Tibial artery (tissue), 4 donors: ENCODE results near the gene ISYNA1.

ENCODE experiments used
- DNase-seq, 2 donors: peaks; one replicate each; pipeline ENCODE4 v3.0.0-alpha.2; 2019
- H3K27ac ChIP-seq, 2 donors: fragments of 200-600 bp; sonication (generic) in 1 of 2; 1 replicate in 1 of 2; 2 replicates in 1 of 2; pipeline ENCODE4 v1.5.1; 2018 to 2019; ENCODE audit warnings: mild to moderate bottlenecking in 1 of 2
- H3K27me3 ChIP-seq, 2 donors: fragments of 200-600 bp; sonication (generic) in 1 of 2; one replicate each; pipeline versions ENCODE4 v1.5.1 to v1.6.0; 2016 to 2019
- H3K36me3 ChIP-seq, 3 donors: fragments of 200-600 bp; sonication (generic) in 2 of 3; one replicate each; pipeline ENCODE4 v1.5.1; 2016 to 2019; ENCODE audit warnings: mild to moderate bottlenecking in 2 of 3
- H3K4me1 ChIP-seq, 4 donors: fragments of 200-600 bp; sonication (generic) in 2 of 4; 1 replicate in 3 of 4; 2 replicates in 1 of 4; pipeline ENCODE4 v1.5.1; 2016 to 2019
- H3K4me3 ChIP-seq, 2 donors: fragments of 200-600 bp; sonication (generic) in 1 of 2; 1 replicate in 1 of 2; 2 replicates in 1 of 2; pipeline ENCODE4 v1.5.1; 2018 to 2019; ENCODE audit warnings: mild to moderate bottlenecking in 2 of 2
- H3K9me3 ChIP-seq, 3 donors: fragments of 200-600 bp; sonication (generic) in 1 of 3; one replicate each; pipeline ENCODE4 v1.5.1; 2016 to 2019
- intact Hi-C: fragments of 100-400 bp; cut with DNase I; formaldehyde crosslinking; loops from one replicate; pipeline ENCODE4 v1.15.0; 2023; ENCODE audit warnings: low total_unique reads
- TF ChIP-seq, protein P1 (sequence below), 2 experiments: fragments of 200-600 bp in 1 of 2; fragments of 450-650 bp in 1 of 2; IDR thresholded peaks; one replicate each; pipeline ENCODE4 v1.5.1; 2017 to 2019; ENCODE audit warnings: antibody characterized with exemption in 2 of 2, mild to moderate bottlenecking in 1 of 2, moderate library complexity in 1 of 2

Gene ISYNA1

DNA sequence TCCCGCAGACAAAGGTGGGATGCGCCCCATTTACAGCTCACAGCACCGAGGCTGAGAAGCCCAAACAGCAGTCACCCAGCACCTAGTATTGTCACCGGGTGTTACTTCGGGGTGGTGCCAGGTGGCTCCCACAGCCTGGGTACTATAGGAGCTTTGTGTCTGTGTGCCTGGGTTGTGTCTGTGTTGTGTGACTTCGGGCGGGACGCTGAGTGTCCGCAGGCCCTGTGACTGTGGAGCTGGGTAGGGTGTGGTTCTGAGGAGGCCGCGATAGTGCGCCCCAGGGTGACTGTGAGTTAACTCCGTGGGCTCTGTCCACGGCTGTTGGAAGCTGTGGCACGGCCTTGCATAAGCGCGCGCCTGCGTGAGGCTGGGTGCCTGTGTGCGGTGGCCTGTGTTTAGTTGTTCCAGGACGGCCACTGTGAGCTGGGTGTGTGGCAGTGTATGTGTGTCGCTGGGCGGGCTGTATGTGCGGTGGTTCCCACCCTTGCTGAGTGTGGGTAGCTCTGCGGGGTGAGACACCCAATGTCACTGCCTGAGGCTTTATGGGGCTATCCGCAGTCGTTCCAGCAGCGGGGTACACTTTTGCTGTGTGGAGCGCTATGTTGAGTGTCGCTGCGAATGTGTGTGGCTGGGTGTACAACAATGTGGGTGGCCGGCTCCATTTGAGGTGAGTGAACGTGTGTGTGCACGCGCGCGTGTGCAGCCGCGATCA, 19.3 kb downstream of the ISYNA1 start:
- Histone ChIP-seq H3K4me3 (peak overlapping the region; percentile 63 to 66), H3K27ac (peak overlapping the region; percentile 89 to 90), H3K27me3 (peaks cover 0 to 22% of the 10 kb centered on the region in 2 donors), H3K36me3 (no peaks in the 10 kb centered on the region), H3K4me1 (peaks cover 6 to 77% (median 62%) of the 10 kb centered on the region in 4 donors), H3K9me3 (no peaks in the 10 kb centered on the region)
- peak; percentile 65 to 81 for DNase-seq
- TF ChIP-seq, protein P1, sequence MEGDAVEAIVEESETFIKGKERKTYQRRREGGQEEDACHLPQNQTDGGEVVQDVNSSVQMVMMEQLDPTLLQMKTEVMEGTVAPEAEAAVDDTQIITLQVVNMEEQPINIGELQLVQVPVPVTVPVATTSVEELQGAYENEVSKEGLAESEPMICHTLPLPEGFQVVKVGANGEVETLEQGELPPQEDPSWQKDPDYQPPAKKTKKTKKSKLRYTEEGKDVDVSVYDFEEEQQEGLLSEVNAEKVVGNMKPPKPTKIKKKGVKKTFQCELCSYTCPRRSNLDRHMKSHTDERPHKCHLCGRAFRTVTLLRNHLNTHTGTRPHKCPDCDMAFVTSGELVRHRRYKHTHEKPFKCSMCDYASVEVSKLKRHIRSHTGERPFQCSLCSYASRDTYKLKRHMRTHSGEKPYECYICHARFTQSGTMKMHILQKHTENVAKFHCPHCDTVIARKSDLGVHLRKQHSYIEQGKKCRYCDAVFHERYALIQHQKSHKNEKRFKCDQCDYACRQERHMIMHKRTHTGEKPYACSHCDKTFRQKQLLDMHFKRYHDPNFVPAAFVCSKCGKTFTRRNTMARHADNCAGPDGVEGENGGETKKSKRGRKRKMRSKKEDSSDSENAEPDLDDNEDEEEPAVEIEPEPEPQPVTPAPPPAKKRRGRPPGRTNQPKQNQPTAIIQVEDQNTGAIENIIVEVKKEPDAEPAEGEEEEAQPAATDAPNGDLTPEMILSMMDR (IDR thresholded peaks at IDR 0.05), result no peak
- intact Hi-C loops, result no loop called here

- Histone ChIP-seq H3K4me1 (peaks cover 6 to 73% (median 60%) of the 10 kb centered on the region in 4 donors), H3K36me3 (no peaks in the 10 kb centered on the region), H3K9me3 (no peaks in the 10 kb centered on the region), H3K4me3 (peak overlapping the region; percentile 63 to 66), H3K27me3 (peaks cover 0 to 22% of the 10 kb centered on the region in 2 donors), H3K27ac (peak overlapping the region; percentile 89 to 90)
- DNase-seq, result peak; percentile 62 to 80
- intact Hi-C loops, result no loop called here
- TF ChIP-seq, protein P1 (IDR thresholded peaks at IDR 0.05), result no peak
Measured at GRCh38 chr19:18418029-18418482, 19.9 kb downstream of the ISYNA1 start.

- TF ChIP-seq, protein P1 (IDR thresholded peaks at IDR 0.05), result no peak
- Histone ChIP-seq H3K9me3 (no peaks in the 10 kb centered on the region), H3K27ac (peak overlapping the region; percentile 89 to 90), H3K4me3 (peak overlapping the region; percentile 63 to 66), H3K4me1 (peaks cover 6 to 73% (median 60%) of the 10 kb centered on the region in 4 donors), H3K27me3 (peaks cover 0 to 22% of the 10 kb centered on the region in 2 donors), H3K36me3 (no peaks in the 10 kb centered on the region)
- intact Hi-C loops, result no loop called here
- peak; percentile 69 to 89 for DNase-seq
Measured at GRCh38 chr19:18417250-18418028, 20.5 kb downstream of the ISYNA1 start.

- Histone ChIP-seq H3K4me3 (peak overlapping the region; percentile 63 to 66), H3K9me3 (no peaks in the 10 kb centered on the region), H3K27ac (peak overlapping the region; percentile 89 to 90), H3K27me3 (peaks cover 0 to 22% of the 10 kb centered on the region in 2 donors), H3K4me1 (peaks cover 6 to 73% (median 60%) of the 10 kb centered on the region in 4 donors), H3K36me3 (no peaks in the 10 kb centered on the region)
- intact Hi-C loops, result no loop called here
- TF ChIP-seq, protein P1 (IDR thresholded peaks at IDR 0.05), result peak in 1 of 2 experiments; percentile 2
- peak; percentile 93 to 96 for DNase-seq
Measured at GRCh38 chr19:18416778-18417249, 21.1 kb downstream of the ISYNA1 start.

GRCh38 chr19:18415178-18415867, 22.6 kb downstream of the ISYNA1 start:
- intact Hi-C loops, result no loop called here
- Histone ChIP-seq H3K9me3 (no peaks in the 10 kb centered on the region), H3K36me3 (no peaks in the 10 kb centered on the region), H3K4me1 (peaks cover 3 to 64% (median 53%) of the 10 kb centered on the region in 4 donors), H3K4me3 (peak overlapping the region; percentile 34 to 63), H3K27me3 (peaks cover 0 to 24% of the 10 kb centered on the region in 2 donors), H3K27ac (peak overlapping the region; percentile 89 to 90)
- peak; percentile 81 to 89 for DNase-seq
- TF ChIP-seq, protein P1 (IDR thresholded peaks at IDR 0.05), result no peak
